ENCODE data around the gene SZRD1. TPM values are rescaled to one million over a fixed set of nuclear protein-coding genes. Genes with fewer than 3 reads are reported as not detected.

Gene SZRD1
- total RNA-seq, 1 donor from 2014 or later = 212 TPM

DNA sequence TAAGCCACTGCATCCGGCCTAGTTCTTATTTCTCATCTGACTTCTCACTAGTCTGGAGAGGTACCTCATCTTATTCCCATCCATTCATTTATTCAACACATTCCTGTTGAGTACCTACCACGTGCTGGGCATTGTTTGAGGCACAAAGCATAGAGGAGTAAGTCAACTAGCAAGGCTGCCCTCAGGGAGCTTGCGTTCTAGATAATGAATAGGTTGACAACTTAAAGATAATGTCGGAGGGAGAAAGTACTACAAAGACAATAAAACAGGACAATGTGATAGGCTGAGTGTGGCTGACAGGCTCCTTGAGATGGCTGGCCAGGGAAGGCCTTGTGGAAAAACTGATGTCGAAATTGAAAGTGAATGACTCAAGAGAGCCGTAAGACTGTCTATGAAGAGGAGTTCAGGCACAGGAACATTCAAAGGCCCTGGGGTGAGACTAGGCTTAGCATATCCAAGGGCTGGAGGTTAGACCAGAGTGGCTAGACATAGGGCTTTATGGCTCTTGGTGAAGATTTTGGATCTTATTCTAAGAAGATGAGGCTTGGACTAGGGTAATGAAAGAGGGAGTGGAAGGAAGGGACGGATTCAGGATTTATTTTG lies 51.9 kb downstream of the SZRD1 start:
- Mint-ChIP-seq H3K27ac (peak overlapping the region; percentile 81), H3K27me3 (ENCODE audit: insufficient read depth) (peaks cover 4% of the 10 kb centered on the region), H3K36me3 (ENCODE audit: low read depth) (peaks cover 7% of the 10 kb centered on the region), H3K4me1 (ENCODE audit: low read depth) (peaks cover 26% of the 10 kb centered on the region), H3K4me3 (peak overlapping the region; percentile 12), H3K9me3 (peaks cover 3% of the 10 kb centered on the region)
- no peak for DNase-seq (ENCODE audit: low spot score)
- intact Hi-C loops (cut with micrococcal nuclease) = no loop called here

DNA sequence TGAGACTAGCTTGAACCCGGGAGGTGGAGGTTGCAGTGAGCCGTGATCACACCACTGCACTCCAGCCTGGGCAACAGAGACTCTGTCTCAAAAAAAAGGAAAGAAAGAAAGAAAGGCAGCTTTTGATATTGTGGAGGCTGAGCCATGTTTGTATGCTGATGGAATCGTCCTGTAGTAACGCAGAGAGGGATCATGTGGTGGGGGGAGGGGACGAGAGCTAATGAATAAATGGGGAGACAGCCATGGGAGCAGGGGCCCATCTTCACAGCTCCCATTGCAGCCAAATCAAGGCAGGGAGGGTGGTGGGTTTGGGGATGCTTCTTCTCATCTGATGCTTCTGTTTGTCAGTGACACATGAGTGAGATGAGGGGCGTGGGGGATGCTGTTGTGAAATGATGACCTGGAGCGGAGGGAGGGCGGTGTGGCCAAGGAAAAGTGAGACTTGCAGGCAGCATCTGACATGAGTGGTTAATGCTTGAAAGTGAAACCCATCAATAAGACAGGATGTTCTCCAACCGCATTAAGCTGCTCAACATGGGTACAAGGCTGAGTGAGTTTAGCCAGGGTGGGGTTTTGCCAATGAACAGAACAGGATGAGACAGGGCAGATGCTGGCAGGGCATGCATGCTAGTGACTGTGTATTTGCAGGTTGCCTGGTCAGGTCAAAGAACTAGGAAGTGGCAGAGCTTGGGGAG lies 53.5 kb downstream of the SZRD1 start:
- Mint-ChIP-seq H3K4me1 (ENCODE audit: low read depth) (peaks cover 26% of the 10 kb centered on the region), H3K27ac (peak overlapping the region; percentile 80), H3K9me3 (peaks cover 3% of the 10 kb centered on the region), H3K36me3 (ENCODE audit: low read depth) (peaks cover 7% of the 10 kb centered on the region), H3K27me3 (ENCODE audit: insufficient read depth) (peaks cover 4% of the 10 kb centered on the region), H3K4me3 (peak overlapping the region; percentile 60)
- DNase-seq (ENCODE audit: low spot score) = peak; percentile 54
- intact Hi-C loops (cut with micrococcal nuclease) = loop anchor here (1.0 kb wide), 2 partner anchors 20 to 53 kb away; partner anchors contain the start of genes NECAP2 and SZRD1

DNA sequence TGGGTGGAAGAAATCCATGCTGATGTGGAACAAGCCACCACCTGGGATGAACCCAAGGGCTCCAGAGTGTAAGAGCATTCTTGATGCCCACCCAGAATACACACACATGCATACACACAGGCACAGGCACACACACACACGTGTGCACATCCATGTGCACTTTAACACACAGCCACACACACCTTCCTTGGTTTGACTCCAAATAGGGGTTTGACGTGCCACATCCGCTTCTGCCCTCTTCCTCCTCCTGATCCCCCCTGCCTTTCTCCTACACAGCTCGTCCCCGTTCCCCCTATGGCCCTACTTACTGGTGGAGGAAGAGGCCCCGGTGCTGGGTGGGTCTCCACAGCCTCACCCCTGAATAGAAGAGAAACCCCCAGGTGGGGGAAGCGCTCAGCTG lies 54.2 kb downstream of the SZRD1 start:
- DNase-seq (ENCODE audit: low spot score) = no peak
- peaks cover 3% of the 10 kb centered on the region for H3K9me3 Mint-ChIP-seq
- H3K36me3 Mint-ChIP-seq (ENCODE audit: low read depth) = peaks cover 7% of the 10 kb centered on the region
- peaks cover 26% of the 10 kb centered on the region for H3K4me1 Mint-ChIP-seq (ENCODE audit: low read depth)
- peak overlapping the region; percentile 80 for H3K27ac Mint-ChIP-seq
- peak overlapping the region; percentile 60 for H3K4me3 Mint-ChIP-seq
- intact Hi-C loops (cut with micrococcal nuclease) = no loop called here
- H3K27me3 Mint-ChIP-seq (ENCODE audit: insufficient read depth) = peaks cover 2% of the 10 kb centered on the region

DNA sequence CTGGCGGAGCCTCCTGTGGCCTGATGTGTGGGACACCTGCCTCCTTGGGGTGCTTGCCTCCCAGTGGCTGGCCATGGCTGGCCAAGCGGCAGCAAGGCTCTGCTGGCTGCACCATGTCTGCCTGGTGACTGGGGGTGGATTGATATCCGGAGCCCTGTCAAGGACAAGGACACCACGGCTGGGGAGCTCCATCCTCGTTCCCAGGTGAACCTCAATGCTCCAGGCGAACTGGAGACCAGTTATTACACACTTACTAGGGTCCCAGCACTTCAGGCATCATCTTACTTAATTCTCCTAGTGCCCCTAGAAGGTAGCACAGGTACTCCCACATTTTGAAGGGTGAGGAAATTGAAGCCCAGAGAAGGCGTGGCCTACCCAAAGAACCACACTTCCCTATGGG lies 55.0 kb downstream of the SZRD1 start:
- Mint-ChIP-seq H3K27me3 (ENCODE audit: insufficient read depth) (peaks cover 2% of the 10 kb centered on the region), H3K36me3 (ENCODE audit: low read depth) (peaks cover 7% of the 10 kb centered on the region), H3K4me3 (no peak overlapping the region), H3K27ac (no peak overlapping the region), H3K4me1 (ENCODE audit: low read depth) (peaks cover 26% of the 10 kb centered on the region), H3K9me3 (peaks cover 3% of the 10 kb centered on the region)
- no peak for DNase-seq (ENCODE audit: low spot score)
- intact Hi-C loops (cut with micrococcal nuclease) = no loop called here

DNA sequence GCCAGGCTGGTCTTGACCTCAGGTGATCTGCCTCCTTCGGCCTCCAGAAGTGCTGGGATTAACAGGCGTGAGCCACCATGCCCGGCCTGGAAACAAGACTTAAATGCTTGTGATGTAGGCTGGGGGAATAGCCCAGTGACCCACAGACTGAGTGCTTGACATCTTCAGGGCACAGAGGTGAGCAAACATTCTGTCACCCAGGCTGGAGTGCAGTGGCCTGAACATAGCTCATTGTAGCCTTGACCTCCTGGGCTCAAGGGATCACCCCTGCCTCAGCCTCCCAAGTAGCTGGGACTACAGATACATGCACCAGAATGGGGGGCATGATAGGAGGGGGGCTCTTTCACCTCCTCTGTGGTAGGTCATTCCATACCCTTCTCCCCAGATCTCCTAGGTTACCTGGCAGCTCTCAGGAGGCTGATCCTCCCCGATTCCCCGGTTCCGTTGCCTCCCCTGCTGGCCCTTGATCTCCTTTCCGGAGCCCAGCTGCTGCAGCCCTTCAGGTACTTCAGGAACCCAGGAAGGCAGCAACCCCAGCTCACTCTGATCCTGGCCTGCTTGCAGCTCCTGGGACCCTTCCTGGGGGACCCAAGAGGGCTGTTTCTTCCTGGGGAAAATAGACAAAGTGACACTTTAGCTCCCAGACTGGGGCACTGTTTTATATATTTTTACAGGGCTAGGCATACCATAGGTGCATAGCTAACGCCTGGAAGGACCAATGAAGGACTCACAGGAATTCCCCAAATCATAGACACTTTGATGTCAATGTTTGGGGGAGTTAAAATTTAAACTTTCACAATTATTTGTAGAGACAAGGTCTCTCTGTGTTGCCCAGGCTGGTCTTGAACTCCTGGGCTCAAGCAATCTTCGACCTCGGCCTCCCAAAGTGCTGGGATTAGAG lies 58.3 kb downstream of the SZRD1 start:
- DNase-seq (ENCODE audit: low spot score) = no peak
- H3K4me1 Mint-ChIP-seq (ENCODE audit: low read depth) = peaks cover 11% of the 10 kb centered on the region
- H3K4me3 Mint-ChIP-seq = no peak overlapping the region
- H3K36me3 Mint-ChIP-seq (ENCODE audit: low read depth) = peaks cover 4% of the 10 kb centered on the region
- peaks cover 2% of the 10 kb centered on the region for H3K27me3 Mint-ChIP-seq (ENCODE audit: insufficient read depth)
- H3K27ac Mint-ChIP-seq = no peak overlapping the region
- intact Hi-C loops (cut with micrococcal nuclease) = no loop called here
- H3K9me3 Mint-ChIP-seq = no peaks in the 10 kb centered on the region

DNA sequence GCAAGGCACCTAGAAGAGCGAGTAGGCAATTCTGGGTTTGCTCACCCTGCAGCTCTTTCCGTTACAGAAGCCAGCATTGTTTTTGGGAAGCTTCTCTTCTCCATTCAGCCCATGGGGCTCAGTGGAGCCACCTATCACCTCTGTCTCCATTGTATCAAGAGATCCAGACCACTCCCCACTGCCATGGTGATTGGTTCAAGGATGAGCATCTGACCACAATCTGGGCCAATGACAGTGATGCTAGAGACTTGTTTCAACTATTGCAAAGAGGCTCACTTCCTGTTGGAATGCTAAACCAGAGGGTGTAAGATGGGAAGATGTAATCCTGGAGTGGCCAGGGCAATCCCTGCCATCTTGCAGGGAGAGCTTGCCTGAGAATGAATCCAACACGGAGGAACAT lies 63.6 kb downstream of the SZRD1 start:
- Mint-ChIP-seq H3K4me1 (ENCODE audit: low read depth) (no peaks in the 10 kb centered on the region), H3K27ac (no peak overlapping the region), H3K27me3 (ENCODE audit: insufficient read depth) (peaks cover 11% of the 10 kb centered on the region), H3K9me3 (no peaks in the 10 kb centered on the region), H3K36me3 (ENCODE audit: low read depth) (no peaks in the 10 kb centered on the region), H3K4me3 (no peak overlapping the region)
- intact Hi-C loops (cut with micrococcal nuclease) = no loop called here
- no peak for DNase-seq (ENCODE audit: low spot score)

DNA sequence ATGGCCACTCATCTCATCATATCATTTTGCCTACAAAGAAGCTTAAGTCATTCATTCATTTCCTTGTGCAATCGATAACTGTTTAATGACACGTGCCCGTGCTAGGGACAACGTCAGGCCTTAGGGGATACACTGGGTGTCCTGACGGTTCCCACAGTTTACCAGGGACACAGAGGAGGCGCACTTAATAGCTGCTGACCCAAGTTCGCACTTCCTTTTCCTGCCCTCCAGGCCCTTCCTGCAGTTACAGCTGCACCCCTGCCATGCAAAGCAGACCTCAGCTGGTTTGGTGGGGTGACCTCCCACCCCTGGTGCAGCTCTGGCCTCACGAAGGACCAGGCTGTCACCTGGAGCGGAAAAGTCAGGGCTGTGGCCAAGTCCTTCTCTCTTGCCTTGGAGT lies 66.0 kb downstream of the SZRD1 start:
- peaks cover 11% of the 10 kb centered on the region for H3K27me3 Mint-ChIP-seq (ENCODE audit: insufficient read depth)
- intact Hi-C loops (cut with micrococcal nuclease) = no loop called here
- H3K9me3 Mint-ChIP-seq = no peaks in the 10 kb centered on the region
- no peak overlapping the region for H3K4me3 Mint-ChIP-seq
- DNase-seq (ENCODE audit: low spot score) = no peak
- H3K36me3 Mint-ChIP-seq (ENCODE audit: low read depth) = no peaks in the 10 kb centered on the region
- H3K4me1 Mint-ChIP-seq (ENCODE audit: low read depth) = no peaks in the 10 kb centered on the region
- no peak overlapping the region for H3K27ac Mint-ChIP-seq

DNA sequence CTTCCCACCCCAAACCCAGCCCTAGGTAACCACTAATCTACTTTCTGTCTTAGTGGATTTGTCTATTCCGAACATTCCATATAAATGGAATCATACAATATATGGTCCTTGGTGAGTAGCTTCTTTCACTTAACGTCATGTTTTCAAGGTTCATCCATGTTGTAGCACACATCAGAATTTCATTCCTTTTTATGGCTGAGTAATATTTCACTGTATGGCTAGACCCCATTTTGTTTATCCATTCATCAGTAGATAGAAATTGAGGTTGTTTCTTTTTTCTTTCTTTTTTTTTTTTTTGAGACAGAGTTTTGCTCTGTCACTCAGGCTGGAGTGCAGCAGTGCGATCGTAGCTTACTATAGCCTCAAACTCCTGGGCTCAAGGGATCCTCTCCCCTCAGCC lies 67.0 kb downstream of the SZRD1 start:
- Mint-ChIP-seq H3K27me3 (ENCODE audit: insufficient read depth) (peaks cover 11% of the 10 kb centered on the region), H3K4me1 (ENCODE audit: low read depth) (no peaks in the 10 kb centered on the region), H3K27ac (no peak overlapping the region), H3K9me3 (no peaks in the 10 kb centered on the region), H3K4me3 (no peak overlapping the region), H3K36me3 (ENCODE audit: low read depth) (no peaks in the 10 kb centered on the region)
- intact Hi-C loops (cut with micrococcal nuclease) = no loop called here
- no peak for DNase-seq (ENCODE audit: low spot score)

DNA sequence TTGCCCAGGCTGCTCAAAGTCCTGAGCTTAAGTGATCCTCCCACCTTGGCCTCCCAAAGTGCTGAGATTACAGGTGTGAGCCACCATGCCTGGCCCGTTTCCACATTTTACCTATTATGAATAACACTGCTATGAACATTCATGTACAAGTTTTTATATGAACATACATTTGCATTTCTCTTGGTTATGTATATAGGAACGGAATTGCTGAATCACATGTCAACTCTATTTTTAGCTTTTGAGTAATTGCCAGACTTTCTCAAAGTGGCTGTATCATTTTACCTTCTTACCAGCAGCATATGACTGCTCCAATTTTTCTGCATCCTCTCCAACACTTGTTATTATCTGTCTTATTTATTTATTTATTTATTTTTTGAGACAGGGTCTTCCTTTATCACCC lies 67.5 kb downstream of the SZRD1 start:
- no peak overlapping the region for H3K4me3 Mint-ChIP-seq
- H3K9me3 Mint-ChIP-seq = no peaks in the 10 kb centered on the region
- no peak overlapping the region for H3K27ac Mint-ChIP-seq
- no peaks in the 10 kb centered on the region for H3K36me3 Mint-ChIP-seq (ENCODE audit: low read depth)
- intact Hi-C loops (cut with micrococcal nuclease) = no loop called here
- H3K4me1 Mint-ChIP-seq (ENCODE audit: low read depth) = no peaks in the 10 kb centered on the region
- no peak for DNase-seq (ENCODE audit: low spot score)
- H3K27me3 Mint-ChIP-seq (ENCODE audit: insufficient read depth) = peaks cover 11% of the 10 kb centered on the region

DNA sequence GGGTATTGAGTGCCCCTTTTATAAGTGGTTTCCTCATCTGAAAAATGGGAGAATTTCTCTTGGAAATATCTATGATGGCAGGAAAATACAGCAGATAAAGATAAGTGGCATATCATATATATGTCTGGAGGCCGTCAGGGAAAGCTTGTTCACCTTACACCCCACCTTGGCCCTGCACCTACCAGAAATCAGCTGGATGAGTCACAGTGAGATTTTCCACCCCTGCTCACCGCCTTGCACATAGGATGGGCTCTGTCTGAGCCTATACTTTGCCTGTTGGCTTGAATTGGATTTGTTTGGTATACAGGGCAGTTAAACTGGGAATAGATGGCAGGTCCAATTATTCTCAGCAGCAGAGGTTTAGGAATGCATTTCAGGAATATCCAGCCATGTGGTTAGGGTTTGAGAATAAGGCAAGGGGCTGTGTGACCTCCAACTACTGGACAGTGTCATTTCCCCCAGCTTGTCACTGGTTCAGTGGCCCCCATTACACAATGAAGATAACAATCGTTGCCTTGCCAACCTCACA lies 70.0 kb downstream of the SZRD1 start, which contains the start of gene SPATA21:
SPATA21 (minus strand) TSS at position 479 of the 529 bp plus-strand sequence. CDS start 6,053 bp downstream, outside the sequence.
- Mint-ChIP-seq H3K36me3 (ENCODE audit: low read depth) (no peaks in the 10 kb centered on the region), H3K27me3 (ENCODE audit: insufficient read depth) (peaks cover 11% of the 10 kb centered on the region), H3K27ac (no peak within 1 kb of the TSS), H3K4me1 (ENCODE audit: low read depth) (peaks cover 8% of the 10 kb centered on the region), H3K9me3 (no peaks in the 10 kb centered on the region), H3K4me3 (no peak within 1 kb of the TSS)
- intact Hi-C loops (cut with micrococcal nuclease) = no loop called here
- no peak for DNase-seq (ENCODE audit: low spot score)

DNA sequence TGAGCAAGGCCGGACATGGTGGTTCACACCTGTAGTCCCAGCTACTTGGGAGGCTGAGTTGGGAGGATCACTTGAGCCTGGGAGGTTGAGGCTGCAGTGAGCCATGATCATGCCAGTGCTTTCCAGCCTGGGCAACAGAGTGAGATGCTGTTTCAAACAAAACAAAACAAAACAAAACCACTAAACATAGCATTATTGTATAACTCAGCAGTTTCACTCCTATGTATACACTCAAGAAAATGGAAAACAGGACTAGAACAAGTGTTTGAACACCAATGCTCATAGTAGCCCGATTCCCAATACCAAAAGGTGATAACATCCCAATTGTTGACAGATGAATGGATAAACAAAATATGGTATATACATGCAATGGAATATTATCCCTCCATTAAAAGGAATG lies 71.5 kb downstream of the SZRD1 start:
- Mint-ChIP-seq H3K27me3 (ENCODE audit: insufficient read depth) (no peaks in the 10 kb centered on the region), H3K9me3 (no peaks in the 10 kb centered on the region), H3K27ac (no peak overlapping the region)

DNA sequence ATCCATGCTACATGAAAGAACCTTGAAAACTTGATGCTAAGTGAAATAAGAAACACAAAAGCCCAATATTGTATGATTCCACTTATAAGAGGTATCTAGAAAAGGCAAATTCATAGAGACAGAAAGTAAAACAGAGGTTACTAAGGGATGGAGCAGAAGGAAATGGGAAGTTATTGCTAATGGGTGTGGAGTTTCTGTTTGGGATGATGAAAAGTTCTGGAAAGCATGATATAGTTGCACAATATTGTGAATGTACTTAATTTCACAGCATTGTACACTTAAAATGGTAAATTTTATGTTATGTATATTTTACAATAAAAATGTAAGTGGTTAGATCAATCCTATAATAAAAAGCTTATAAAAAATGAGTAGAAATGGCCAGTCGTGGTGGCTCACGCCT lies 71.9 kb downstream of the SZRD1 start:
- H3K27me3 Mint-ChIP-seq (ENCODE audit: insufficient read depth) = no peaks in the 10 kb centered on the region
- peaks cover 27% of the 10 kb centered on the region for H3K4me1 Mint-ChIP-seq (ENCODE audit: low read depth)
- intact Hi-C loops (cut with micrococcal nuclease) = no loop called here
- no peak overlapping the region for H3K27ac Mint-ChIP-seq
- no peak for DNase-seq (ENCODE audit: low spot score)
- no peaks in the 10 kb centered on the region for H3K9me3 Mint-ChIP-seq
- peaks cover 2% of the 10 kb centered on the region for H3K36me3 Mint-ChIP-seq (ENCODE audit: low read depth)
- H3K4me3 Mint-ChIP-seq = peak overlapping the region; percentile 31

More for the DNA sequence above, 71.5 kb downstream of the SZRD1 start:
- peaks cover 23% of the 10 kb centered on the region for H3K4me1 Mint-ChIP-seq (ENCODE audit: low read depth)
- no peak for DNase-seq (ENCODE audit: low spot score)
- peaks cover 2% of the 10 kb centered on the region for H3K36me3 Mint-ChIP-seq (ENCODE audit: low read depth)
- peak overlapping the region; percentile 31 for H3K4me3 Mint-ChIP-seq
- intact Hi-C loops (cut with micrococcal nuclease) = no loop called here
